Skeletal muscle tissue (tissue), 4 donors: ENCODE measurements around the gene VCL. TPM values are rescaled to one million over a fixed set of nuclear protein-coding genes. Genes with fewer than 3 reads are reported as not detected.

ENCODE experiments used
- H3K27ac ChIP-seq: one replicate; pipeline ENCODE4 v1.7.0; 2013; ENCODE audit warnings: mild to moderate bottlenecking, low read depth, low read length, inconsistent platforms
- H3K27me3 ChIP-seq, 3 donors: one replicate each; pipeline ENCODE4 v1.7.0; 2013; ENCODE audit warnings: low read length in 3 of 3; ENCODE audit not compliant: control insufficient read depth in 3 of 3, insufficient read depth in 3 of 3
- H3K36me3 ChIP-seq, 3 donors: one replicate each; pipeline ENCODE4 v1.7.0; 2013; ENCODE audit warnings: low read length in 3 of 3; ENCODE audit not compliant: control insufficient read depth in 3 of 3, insufficient read depth in 3 of 3
- H3K4me1 ChIP-seq, 3 donors: one replicate each; pipeline ENCODE4 v1.7.0; 2013; ENCODE audit warnings: low read length in 3 of 3, mild to moderate bottlenecking in 3 of 3; ENCODE audit not compliant: control insufficient read depth in 3 of 3, insufficient read depth in 3 of 3
- H3K4me3 ChIP-seq, 3 donors: one replicate each; pipeline ENCODE4 v1.7.0; 2013; ENCODE audit warnings: low read length in 3 of 3
- H3K9ac ChIP-seq, 3 donors: one replicate each; pipeline ENCODE4 v1.7.0; 2013; ENCODE audit warnings: low read length in 3 of 3, mild to moderate bottlenecking in 3 of 3, moderate library complexity in 2 of 3, low read depth in 1 of 3
- H3K9me3 ChIP-seq, 3 donors: one replicate each; pipeline ENCODE4 v1.7.0; 2013; ENCODE audit warnings: low read length in 3 of 3; ENCODE audit not compliant: control insufficient read depth in 3 of 3
- total RNA-seq: library from RNA; depleted of rRNA; stranded (reverse); fragments of >200 nt; gene quantifications from one replicate; pipeline ENCODE4 v1.2.3, GENCODE V29; 2014
- donor health status: Osteomylitis.

VCL gene
- total RNA-seq, 1 donor from 2014 or later, result 83.0 TPM

DNA sequence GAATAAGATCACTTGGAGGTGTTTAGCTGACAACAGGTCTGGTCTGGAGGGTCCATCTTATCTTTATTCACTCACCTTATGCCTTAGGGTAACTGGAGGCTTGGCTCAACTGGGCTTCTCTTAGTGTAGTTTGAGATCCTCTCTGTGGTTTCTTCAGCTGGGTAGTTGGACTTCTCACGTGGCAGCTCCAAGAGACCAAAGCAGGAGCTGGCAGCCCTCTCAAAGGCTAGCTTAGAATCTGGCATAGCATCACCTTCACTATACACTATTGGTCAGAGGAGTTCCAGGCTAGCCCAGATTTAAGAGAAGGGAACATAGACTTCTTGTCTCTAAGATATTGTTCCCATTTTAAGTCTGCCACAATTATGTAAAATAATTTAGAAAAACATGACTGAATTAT, 169.5 kb downstream of the VCL start:
- Histone ChIP-seq H3K4me3 (no peak overlapping the region), H3K27me3 (no peaks in the 10 kb centered on the region), H3K9me3 (no peaks in the 10 kb centered on the region), H3K4me1 (no peaks in the 10 kb centered on the region), H3K9ac (no peak overlapping the region), H3K36me3 (no peaks in the 10 kb centered on the region), H3K27ac (no peak overlapping the region)

Other genes with a start within 250 kb of the VCL start
- 17.7 TPM for gene CHCHD1, start 216.1 kb upstream of the VCL start, total RNA-seq
- 29.7 TPM for gene ZSWIM8, start 212.5 kb upstream of the VCL start, total RNA-seq
- gene NDST2, start 186.5 kb upstream of the VCL start, total RNA-seq, result 6.3 TPM
- gene CAMK2G, start 123.6 kb upstream of the VCL start, total RNA-seq, result 16.2 TPM
- gene PLAU, start 87.0 kb upstream of the VCL start, total RNA-seq, result 21.4 TPM
- 22.4 TPM for gene AP3M1, start 152.7 kb downstream of the VCL start, total RNA-seq
- gene ADK, start 153.1 kb downstream of the VCL start, total RNA-seq, result 28.2 TPM